ENCODE measurements around the gene FAM107A. TPM values are rescaled to one million over a fixed set of nuclear protein-coding genes. Genes with fewer than 3 reads are reported as not detected.

The FAM107A gene
- total and polyA plus RNA-seq, 2 of the 4 experiments (the other 2 are of a cell fraction) = not detected

DNA sequence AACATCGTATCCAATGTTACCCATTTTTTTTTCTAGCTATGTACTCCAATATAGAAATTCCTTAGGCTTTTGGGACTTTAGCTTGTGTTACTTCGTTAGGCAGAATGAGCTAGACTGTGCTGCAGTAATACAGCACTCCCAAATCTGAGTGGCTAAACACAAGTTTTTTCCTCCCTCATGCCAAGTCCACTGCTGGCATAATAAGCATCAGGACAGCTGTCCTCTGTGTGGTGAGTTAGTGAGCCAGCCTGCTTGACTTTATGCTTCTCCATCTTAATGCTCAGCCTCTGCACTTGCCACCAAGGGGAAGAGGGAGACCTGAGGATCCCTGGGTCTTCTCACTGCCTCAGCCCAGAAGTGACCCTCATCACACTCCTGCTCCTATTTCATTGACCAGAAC, 22.0 kb downstream of the FAM107A start:
- H3K27ac ChIP-seq (ENCODE audit: insufficient read depth, low read length) = no peak overlapping the region
- H3K9me3 ChIP-seq (ENCODE audit: control insufficient read depth, insufficient read depth, low read length) = peaks cover 8% of the 10 kb centered on the region
- no peaks in the 10 kb centered on the region; the same call in 1 of the 2 replicates for H3K4me1 ChIP-seq (ENCODE audit: control insufficient read depth, insufficient read depth, low read length)
- no peak overlapping the region for H3K18ac ChIP-seq (ENCODE audit: low read depth, low read length)
- H2AK9ac ChIP-seq (replicated peaks; ENCODE audit: low read depth, low read length, poor library complexity) = no peak overlapping the region
- H2AFZ ChIP-seq (replicated peaks; ENCODE audit: low read length, poor library complexity) = peak overlapping the region; percentile 5
- intact Hi-C loops (cut with micrococcal nuclease) = no loop called here
- H3K4me3 ChIP-seq (ENCODE audit: insufficient read depth, low read depth, low read length) = no peak overlapping the region
- H4K8ac ChIP-seq (ENCODE audit: low read depth in 2 of 2, low read length in 2 of 2) = no peak overlapping the region
- no peak overlapping the region for H2BK20ac ChIP-seq (ENCODE audit: low read depth, low read length)
- no peak for ATAC-seq (ENCODE audit: low read depth)
- H4K5ac ChIP-seq (ENCODE audit: low read depth, low read length) = no peak overlapping the region
- H3K4me2 ChIP-seq (ENCODE audit: low read depth, low read length) = no peak overlapping the region
- no peak overlapping the region for H2BK120ac ChIP-seq (ENCODE audit: low read depth, low read length)
- peaks cover 4% of the 10 kb centered on the region; the same call in 1 of the 2 replicates for H3K9me1 ChIP-seq (ENCODE audit: insufficient read depth, low read length)
- no peak overlapping the region for H3K56ac ChIP-seq (ENCODE audit: extremely low read depth, insufficient read depth, low read length)
- no peak overlapping the region for H3K23ac ChIP-seq (ENCODE audit: low read depth, low read length)
- dilution Hi-C loops (cut with HindIII; ENCODE audit: low sequenced_read_pairs, unreplicated experiment) = no loop called here
- DNase-seq = no peak
- H3K4ac ChIP-seq (ENCODE audit: low read depth, low read length) = no peak overlapping the region
- BruUV-seq (replicated peaks) = no TSS peak
- no peak overlapping the region for H3K14ac ChIP-seq (replicated peaks; ENCODE audit: low read depth, low read length)
- no peaks in the 10 kb centered on the region for H3K79me1 ChIP-seq (ENCODE audit: low read depth in 1 of 2, low read length in 2 of 2)
- POLR2A ChIA-PET (ENCODE audit: unreplicated experiment) = no interaction called here
- no peak overlapping the region for H2AK5ac ChIP-seq (ENCODE audit: low read depth, low read length)
- H4K20me1 ChIP-seq (ENCODE audit: insufficient read depth, low read length) = no peaks in the 10 kb centered on the region
- H3K36me3 ChIP-seq (ENCODE audit: control insufficient read depth, insufficient read depth, low read length) = no peaks in the 10 kb centered on the region
- no peak overlapping the region for H4K91ac ChIP-seq (ENCODE audit: insufficient read depth, low read depth, low read length)
- TF ChIP-seq RAD21 (IDR thresholded peaks at IDR 0.05; ENCODE audit: low read length) (no peak), NFE2L2 (IDR thresholded peaks at IDR 0.05; ENCODE audit: low read depth, low read length) (no peak), CHD1 (IDR thresholded peaks at IDR 0.05; ENCODE audit: low read depth, low read length) (no peak), MAFK (IDR thresholded peaks at IDR 0.05; ENCODE audit: low read depth, low read length) (no peak), RCOR1 (IDR thresholded peaks at IDR 0.05; ENCODE audit: insufficient replicate concordance, low read length) (no peak), SMC3 (IDR thresholded peaks at IDR 0.05; ENCODE audit: low read depth, low read length) (no peak), MXI1 (IDR thresholded peaks at IDR 0.05; ENCODE audit: borderline replicate concordance, low read depth, low read length) (no peak), MAZ (IDR thresholded peaks at IDR 0.05; ENCODE audit: borderline replicate concordance, low read depth, low read length) (no peak), CEBPB (IDR thresholded peaks at IDR 0.05; ENCODE audit: low read depth, low read length) (no peak), POLR2A (IDR thresholded peaks at IDR 0.05; ENCODE audit: low read depth, low read length) (no peak), BHLHE40 (IDR thresholded peaks at IDR 0.05; ENCODE audit: low read depth, low read length) (no peak), FOS (IDR thresholded peaks at IDR 0.05; ENCODE audit: low read depth, low read length) (no peak), RFX5 (IDR thresholded peaks at IDR 0.05; ENCODE audit: low read depth, low read length) (no peak)
- TF ChIP-seq, protein P1, sequence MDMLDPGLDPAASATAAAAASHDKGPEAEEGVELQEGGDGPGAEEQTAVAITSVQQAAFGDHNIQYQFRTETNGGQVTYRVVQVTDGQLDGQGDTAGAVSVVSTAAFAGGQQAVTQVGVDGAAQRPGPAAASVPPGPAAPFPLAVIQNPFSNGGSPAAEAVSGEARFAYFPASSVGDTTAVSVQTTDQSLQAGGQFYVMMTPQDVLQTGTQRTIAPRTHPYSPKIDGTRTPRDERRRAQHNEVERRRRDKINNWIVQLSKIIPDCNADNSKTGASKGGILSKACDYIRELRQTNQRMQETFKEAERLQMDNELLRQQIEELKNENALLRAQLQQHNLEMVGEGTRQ (IDR thresholded peaks at IDR 0.05; ENCODE audit: low read depth, low read length) = no peak
- TF ChIP-seq, protein P2, sequence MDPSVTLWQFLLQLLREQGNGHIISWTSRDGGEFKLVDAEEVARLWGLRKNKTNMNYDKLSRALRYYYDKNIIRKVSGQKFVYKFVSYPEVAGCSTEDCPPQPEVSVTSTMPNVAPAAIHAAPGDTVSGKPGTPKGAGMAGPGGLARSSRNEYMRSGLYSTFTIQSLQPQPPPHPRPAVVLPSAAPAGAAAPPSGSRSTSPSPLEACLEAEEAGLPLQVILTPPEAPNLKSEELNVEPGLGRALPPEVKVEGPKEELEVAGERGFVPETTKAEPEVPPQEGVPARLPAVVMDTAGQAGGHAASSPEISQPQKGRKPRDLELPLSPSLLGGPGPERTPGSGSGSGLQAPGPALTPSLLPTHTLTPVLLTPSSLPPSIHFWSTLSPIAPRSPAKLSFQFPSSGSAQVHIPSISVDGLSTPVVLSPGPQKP (IDR thresholded peaks at IDR 0.05; ENCODE audit: borderline replicate concordance, low read depth, low read length) = no peak
- TF ChIP-seq, protein P3, sequence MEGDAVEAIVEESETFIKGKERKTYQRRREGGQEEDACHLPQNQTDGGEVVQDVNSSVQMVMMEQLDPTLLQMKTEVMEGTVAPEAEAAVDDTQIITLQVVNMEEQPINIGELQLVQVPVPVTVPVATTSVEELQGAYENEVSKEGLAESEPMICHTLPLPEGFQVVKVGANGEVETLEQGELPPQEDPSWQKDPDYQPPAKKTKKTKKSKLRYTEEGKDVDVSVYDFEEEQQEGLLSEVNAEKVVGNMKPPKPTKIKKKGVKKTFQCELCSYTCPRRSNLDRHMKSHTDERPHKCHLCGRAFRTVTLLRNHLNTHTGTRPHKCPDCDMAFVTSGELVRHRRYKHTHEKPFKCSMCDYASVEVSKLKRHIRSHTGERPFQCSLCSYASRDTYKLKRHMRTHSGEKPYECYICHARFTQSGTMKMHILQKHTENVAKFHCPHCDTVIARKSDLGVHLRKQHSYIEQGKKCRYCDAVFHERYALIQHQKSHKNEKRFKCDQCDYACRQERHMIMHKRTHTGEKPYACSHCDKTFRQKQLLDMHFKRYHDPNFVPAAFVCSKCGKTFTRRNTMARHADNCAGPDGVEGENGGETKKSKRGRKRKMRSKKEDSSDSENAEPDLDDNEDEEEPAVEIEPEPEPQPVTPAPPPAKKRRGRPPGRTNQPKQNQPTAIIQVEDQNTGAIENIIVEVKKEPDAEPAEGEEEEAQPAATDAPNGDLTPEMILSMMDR (conservative IDR thresholded peaks at IDR 0.05; ENCODE audit: low read depth, low read length) = no peak
- peaks cover 4% of the 10 kb centered on the region; the same call in 1 of the 2 replicates for H3K27me3 ChIP-seq (ENCODE audit: control insufficient read depth, insufficient read depth, low read length)
- no peak overlapping the region for H3K9ac ChIP-seq (ENCODE audit: low read depth, low read length)
- no peak overlapping the region for H2BK15ac ChIP-seq (ENCODE audit: low read depth, low read length)
- H2BK5ac ChIP-seq (ENCODE audit: low read depth, low read length, poor library complexity, severe bottlenecking) = no peak overlapping the region
- WGBS, 2 experiments (ENCODE audit: extremely low coverage in 2 of 2, insufficient read length in 1 of 2) = no CpG with 5 or more reads among the region's 2 CpGs
- CTCF ChIA-PET = no interaction called here
- in situ Hi-C loops (cut with MboI; ENCODE audit: low sequenced_read_pairs) = loop anchor here (25.0 kb wide), 1 partner anchor 432 kb away; no protein-coding TSS in a partner anchor

Measured in IMR-90 (cell line).